K562 (cell line): ENCODE data around the gene PFN2.

Experiments
- COPS2 ChIP-seq: fragments of 450-650 bp; conservative IDR thresholded peaks from 2 replicates; pipeline ENCODE4 v1.6.1; 2016; ENCODE audit warnings: mild to moderate bottlenecking, moderate library complexity
- CTCF ChIP-seq, 3 experiments: IDR thresholded peaks in 2 of 3; conservative IDR thresholded peaks in 1 of 3; 2 replicates each; pipeline ENCODE4 v1.5.1; 2011 to 2012; ENCODE audit warnings: low read length in 3 of 3, mild to moderate bottlenecking in 3 of 3, control low read depth in 2 of 3, improper control_type of control experiment in 1 of 3, inconsistent platforms in 1 of 3, low read depth in 1 of 3, mixed read lengths in 1 of 3, moderate library complexity in 1 of 3; ENCODE audit not compliant: insufficient read depth in 2 of 3
- PREB ChIP-seq: sonication (generic); formaldehyde crosslinking; IDR thresholded peaks from 2 replicates; pipeline ENCODE4 v1.8.1; 2023; ENCODE audit warnings: mild to moderate bottlenecking, missing genetic modification reagents
- RBM14 ChIP-seq: fragments of 200-400 bp; formaldehyde crosslinking; IDR thresholded peaks from 2 replicates; pipeline ENCODE4 v1.6.1; 2018; ENCODE audit warnings: low read depth, mild to moderate bottlenecking, low read length, moderate library complexity, borderline replicate concordance; ENCODE audit not compliant: insufficient read depth
- ZNF395 ChIP-seq: fragments of 200-800 bp; sonication (Bioruptor generic); IDR thresholded peaks from 2 replicates; pipeline ENCODE4 v1.6.1; 2017; ENCODE audit warnings: missing genetic modification characterization, missing compliant biosample characterization
- ZNF444 ChIP-seq: fragments of 250-450 bp; sonication (Bioruptor Pico); IDR thresholded peaks from 2 replicates; pipeline ENCODE4 v1.4.0; 2020; ENCODE audit warnings: mild to moderate bottlenecking, moderate library complexity

- TF ChIP-seq RBM14 (no peak), CTCF (IDR thresholded peaks at IDR 0.05 in 2 of 3, conservative IDR thresholded peaks at IDR 0.05 in 1 of 3; ENCODE audit: insufficient read depth in 2 of 3, low read depth in 1 of 3, low read length in 3 of 3) (no peak), COPS2 (no peak), ZNF444 (CRISPR knock-in tag) (no peak), ZNF395 (CRISPR knock-in tag) (no peak), PREB (CRISPR knock-in tag) (no peak)
Observed at GRCh38 chr3:149957361-149958125, 13.2 kb downstream of the PFN2 start.
